ENCODE results near the gene FAM114A1. TPM values are rescaled to one million over a fixed set of nuclear protein-coding genes. Genes with fewer than 3 reads are reported as not detected.

FAM114A1 gene
- total RNA-seq, 1 donor from 2014 or later, result 223 TPM

- Mint-ChIP-seq H3K9me3 (ENCODE audit: low read depth) (no peaks in the 10 kb centered on the region), H3K36me3 (ENCODE audit: low read depth) (peaks cover 12% of the 10 kb centered on the region), H3K4me3 (ENCODE audit: unreplicated experiment) (no peak overlapping the region), H3K27ac (ENCODE audit: unreplicated experiment) (no peak overlapping the region), H3K4me1 (ENCODE audit: low read depth) (peaks cover 30% of the 10 kb centered on the region), H3K27me3 (ENCODE audit: low read depth) (no peaks in the 10 kb centered on the region)
- no peak for TF ChIP-seq CTCF (IDR thresholded peaks at IDR 0.05)
- DNase-seq (ENCODE audit: low spot score), result no peak
Observed at GRCh38 chr4:38949411-38950051, 81.9 kb downstream of the FAM114A1 start.

GRCh38 chr4:38950159-38950558 lies 82.6 kb downstream of the FAM114A1 start:
- no peak for DNase-seq (ENCODE audit: low spot score)
- TF ChIP-seq CTCF (IDR thresholded peaks at IDR 0.05), result no peak
- H3K4me1 Mint-ChIP-seq (ENCODE audit: low read depth), result peaks cover 30% of the 10 kb centered on the region
- no peak overlapping the region for H3K4me3 Mint-ChIP-seq (ENCODE audit: unreplicated experiment)
- peaks cover 7% of the 10 kb centered on the region for H3K36me3 Mint-ChIP-seq (ENCODE audit: low read depth)
- H3K27ac Mint-ChIP-seq (ENCODE audit: unreplicated experiment), result no peak overlapping the region
- no peaks in the 10 kb centered on the region for H3K9me3 Mint-ChIP-seq (ENCODE audit: low read depth)
- H3K27me3 Mint-ChIP-seq (ENCODE audit: low read depth), result no peaks in the 10 kb centered on the region

- DNase-seq (ENCODE audit: low spot score), result no peak
- Mint-ChIP-seq H3K27me3 (ENCODE audit: low read depth) (no peaks in the 10 kb centered on the region), H3K9me3 (ENCODE audit: low read depth) (no peaks in the 10 kb centered on the region), H3K4me3 (ENCODE audit: unreplicated experiment) (no peak overlapping the region), H3K4me1 (ENCODE audit: low read depth) (peaks cover 30% of the 10 kb centered on the region), H3K27ac (ENCODE audit: unreplicated experiment) (no peak overlapping the region), H3K36me3 (ENCODE audit: low read depth) (peaks cover 2% of the 10 kb centered on the region)
- no peak for TF ChIP-seq CTCF (IDR thresholded peaks at IDR 0.05)
Observed at GRCh38 chr4:38950734-38951133, 83.1 kb downstream of the FAM114A1 start.

GRCh38 chr4:38951598-38951997 lies 84.0 kb downstream of the FAM114A1 start:
- Mint-ChIP-seq H3K27me3 (ENCODE audit: low read depth) (no peaks in the 10 kb centered on the region), H3K36me3 (ENCODE audit: low read depth) (peaks cover 1% of the 10 kb centered on the region), H3K4me3 (ENCODE audit: unreplicated experiment) (no peak overlapping the region), H3K9me3 (ENCODE audit: low read depth) (no peaks in the 10 kb centered on the region), H3K27ac (ENCODE audit: unreplicated experiment) (no peak overlapping the region), H3K4me1 (ENCODE audit: low read depth) (peaks cover 30% of the 10 kb centered on the region)
- TF ChIP-seq CTCF (IDR thresholded peaks at IDR 0.05), result no peak
- no peak for DNase-seq (ENCODE audit: low spot score)

- Mint-ChIP-seq H3K4me1 (ENCODE audit: low read depth) (peaks cover 30% of the 10 kb centered on the region), H3K36me3 (ENCODE audit: low read depth) (peaks cover 1% of the 10 kb centered on the region), H3K27me3 (ENCODE audit: low read depth) (no peaks in the 10 kb centered on the region), H3K27ac (ENCODE audit: unreplicated experiment) (no peak overlapping the region), H3K9me3 (ENCODE audit: low read depth) (no peaks in the 10 kb centered on the region), H3K4me3 (ENCODE audit: unreplicated experiment) (no peak overlapping the region)
- no peak for TF ChIP-seq CTCF (IDR thresholded peaks at IDR 0.05)
- no peak for DNase-seq (ENCODE audit: low spot score)
Observed at GRCh38 chr4:38952017-38952416, 84.4 kb downstream of the FAM114A1 start.

Measured in chondrocyte (in vitro differentiated cells).